ENCODE measurements around the gene PRPF40A.

Gene PRPF40A

DNA sequence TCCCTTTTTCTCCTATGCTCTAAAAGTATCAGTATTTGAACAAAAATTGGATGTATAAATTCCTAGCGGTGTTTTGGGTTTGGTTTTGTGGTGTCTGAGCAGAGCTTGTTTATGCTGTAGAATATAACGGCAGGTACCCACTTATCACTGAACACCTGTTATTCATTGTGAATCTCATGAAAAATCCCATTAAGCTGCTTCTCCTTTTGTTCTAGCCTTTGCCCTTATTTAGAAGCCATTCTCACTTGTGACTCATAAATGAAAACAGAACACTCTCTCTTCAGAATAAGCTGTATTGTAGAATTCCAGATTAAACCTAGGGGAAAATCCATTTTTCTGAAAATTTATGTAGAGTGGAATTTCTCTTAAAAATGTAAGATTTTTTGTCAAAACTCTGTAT is 104.0 kb downstream of the PRPF40A start:
- no peak for DNase-seq

GRCh38 chr2:152611458-152612231 is 105.6 kb downstream of the PRPF40A start:
- no peak for DNase-seq

DNA sequence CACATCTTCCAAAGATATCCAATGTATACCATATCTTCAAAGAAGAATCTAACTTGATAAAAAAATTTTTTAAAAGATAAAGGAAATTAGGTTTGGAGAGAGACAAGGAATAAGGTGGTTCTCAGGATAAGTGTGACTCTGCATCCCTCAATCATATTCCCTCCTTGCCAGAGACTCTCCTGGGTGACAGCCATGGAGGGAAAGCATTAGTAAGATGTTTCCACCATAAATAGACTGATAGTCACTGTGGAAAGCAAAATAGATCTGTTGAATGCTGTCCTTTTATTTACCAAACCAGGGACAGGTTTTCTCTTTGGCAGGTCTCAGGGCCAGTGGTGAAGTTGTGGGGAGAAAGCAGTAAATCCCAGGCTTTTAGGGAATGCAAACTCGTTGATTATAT is 107.6 kb downstream of the PRPF40A start:
- DNase-seq = no peak

- no peak for DNase-seq
Measured at GRCh38 chr2:152609154-152609553, 108.1 kb downstream of the PRPF40A start.

DNA sequence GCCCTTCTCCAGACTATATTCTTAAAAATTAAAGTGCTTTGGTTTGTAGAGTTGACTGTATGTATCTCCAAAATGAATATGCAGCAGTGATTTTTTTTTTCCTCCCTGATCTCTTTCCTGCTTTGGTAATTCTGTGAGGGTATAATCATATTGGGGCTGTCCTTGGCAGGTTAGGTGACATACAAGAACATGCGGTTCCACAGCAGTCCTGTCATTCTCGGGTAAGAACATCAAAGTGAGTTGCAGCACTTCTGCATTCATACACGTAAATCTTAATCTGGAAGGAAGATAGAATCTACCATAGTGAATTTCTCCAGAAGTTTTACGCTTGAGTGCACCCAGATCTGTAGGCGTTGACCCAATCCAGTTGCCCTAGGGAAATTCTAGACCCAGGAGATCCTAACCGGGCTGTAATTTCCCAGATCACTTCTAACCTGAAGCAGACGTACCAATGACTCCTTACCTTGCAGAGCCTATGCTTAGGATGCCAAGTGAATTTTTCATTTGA is 109.4 kb downstream of the PRPF40A start:
- DNase-seq = no peak

- no peak for DNase-seq
Measured at GRCh38 chr2:152606941-152607340, 110.3 kb downstream of the PRPF40A start.

DNA sequence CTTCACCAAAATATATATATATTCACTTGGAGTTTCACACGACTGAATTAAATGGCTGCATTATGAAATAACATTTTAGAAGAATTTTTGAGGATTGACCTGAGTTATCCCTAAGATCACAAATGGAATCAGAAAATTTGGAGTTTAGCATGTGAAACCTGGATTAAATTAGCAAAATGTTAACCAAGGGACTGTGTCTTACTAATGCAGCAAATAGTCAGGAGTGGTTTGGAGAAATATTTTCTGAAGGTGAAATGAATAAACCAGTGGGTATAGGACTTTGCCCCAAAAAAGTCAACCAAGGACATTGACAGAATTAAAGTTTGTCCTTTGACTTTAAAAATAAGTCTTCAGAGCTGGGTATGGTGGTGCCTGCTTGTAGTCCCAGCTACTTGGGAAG is 111.2 kb downstream of the PRPF40A start:
- DNase-seq = no peak

GRCh38 chr2:152603166-152603565 is 114.1 kb downstream of the PRPF40A start:
- DNase-seq = no peak

- no peak for DNase-seq
Measured at GRCh38 chr2:152602750-152603149, 114.5 kb downstream of the PRPF40A start.

All from stimulated activated naive CD4-positive, alpha-beta T cell (primary cell).